ENCODE data around the gene CST5.

GRCh38 chr20:23867152-23867776 is 12.3 kb downstream of the CST5 start:
- TF ChIP-seq POLR2A (IDR thresholded peaks at IDR 0.05; ENCODE audit: low read length) (no peak), MAX (IDR thresholded peaks at IDR 0.05) (no peak), CTCF (IDR thresholded peaks at IDR 0.05) (no peak), ELK1 (IDR thresholded peaks at IDR 0.05; ENCODE audit: low read depth, low read length) (no peak), HMGXB4 (CRISPR knock-in tag; IDR thresholded peaks at IDR 0.05; ENCODE audit: borderline replicate concordance) (no peak), USF2 (IDR thresholded peaks at IDR 0.05) (no peak), RCOR1 (IDR thresholded peaks at IDR 0.05; ENCODE audit: low read depth, low read length) (no peak), POLR2AphosphoS2 (conservative IDR thresholded peaks at IDR 0.05; ENCODE audit: low read length) (no peak), RAD21 (conservative IDR thresholded peaks at IDR 0.05 in 1 of 2, IDR thresholded peaks at IDR 0.05 in 1 of 2) (no peak), MAFK (IDR thresholded peaks at IDR 0.05; ENCODE audit: partially characterized antibody) (peak; percentile 40), SREBF2 (IDR thresholded peaks at IDR 0.05) (no peak)

Measured in A549 (cell line).